ENCODE measurements around the gene USP38.
"Not testable (repeated sequence)": the region's sequence is repeated elsewhere in the genome, so short reads cannot be mapped to it uniquely, and the experiment has no call there.

USP38 gene

GRCh38 chr4:143184503-143185252 lies at the start of gene USP38:
USP38 (plus strand) TSS chr4:143184917; CDS start chr4:143185451, 534 bp downstream.
- DNase-seq (ENCODE audit: low read depth), result peak; percentile 76

GRCh38 chr4:143135358-143135757 lies 49.4 kb upstream of the USP38 start:
- DNase-seq (ENCODE audit: low read depth), result no peak

GRCh38 chr4:143140696-143141095 lies 44.0 kb upstream of the USP38 start:
- DNase-seq (ENCODE audit: low read depth), result no peak

GRCh38 chr4:143148521-143148920 lies 36.2 kb upstream of the USP38 start:
- no peak for DNase-seq (ENCODE audit: low read depth)

GRCh38 chr4:143156853-143157252 lies 27.9 kb upstream of the USP38 start:
- DNase-seq (ENCODE audit: low read depth), result no peak

- no peak for DNase-seq (ENCODE audit: low read depth)
Measured at GRCh38 chr4:143163614-143164013, 21.1 kb upstream of the USP38 start.

- not testable (repeated sequence) for DNase-seq (ENCODE audit: low read depth)
Measured at GRCh38 chr4:143166722-143167121, 18.0 kb upstream of the USP38 start.

GRCh38 chr4:143178923-143179322 lies 5.8 kb upstream of the USP38 start:
- DNase-seq (ENCODE audit: low read depth), result no peak

GRCh38 chr4:143183513-143184216 lies 1.1 kb upstream of the USP38 start:
- DNase-seq (ENCODE audit: low read depth), result no peak

GRCh38 chr4:143184217-143184502 lies 557 bp upstream of the USP38 start:
- DNase-seq (ENCODE audit: low read depth), result no peak

GRCh38 chr4:143185253-143186107 lies 763 bp downstream of the USP38 start:
- peak; percentile 7 for DNase-seq (ENCODE audit: low read depth)

- DNase-seq (ENCODE audit: low read depth), result no peak
Measured at GRCh38 chr4:143186212-143186611, 1.5 kb downstream of the USP38 start.

- DNase-seq (ENCODE audit: low read depth), result no peak
Measured at GRCh38 chr4:143186649-143187048, 1.9 kb downstream of the USP38 start.

- DNase-seq (ENCODE audit: low read depth), result no peak
Measured at GRCh38 chr4:143188136-143189088, 3.7 kb downstream of the USP38 start.

- no peak for DNase-seq (ENCODE audit: low read depth)
Measured at GRCh38 chr4:143189528-143189927, 4.8 kb downstream of the USP38 start.

GRCh38 chr4:143195581-143195980 lies 10.9 kb downstream of the USP38 start:
- DNase-seq (ENCODE audit: low read depth), result no peak

GRCh38 chr4:143196323-143196722 lies 11.6 kb downstream of the USP38 start:
- no peak for DNase-seq (ENCODE audit: low read depth)

- DNase-seq (ENCODE audit: low read depth), result no peak
Measured at GRCh38 chr4:143199503-143199902, 14.8 kb downstream of the USP38 start.

- DNase-seq (ENCODE audit: low read depth), result no peak
Measured at GRCh38 chr4:143202824-143203223, 18.1 kb downstream of the USP38 start.

GRCh38 chr4:143203577-143203976 lies 18.9 kb downstream of the USP38 start:
- no peak for DNase-seq (ENCODE audit: low read depth)

GRCh38 chr4:143207555-143207954 lies 22.8 kb downstream of the USP38 start:
- no peak for DNase-seq (ENCODE audit: low read depth)

- no peak for DNase-seq (ENCODE audit: low read depth)
Measured at GRCh38 chr4:143212566-143212965, 27.8 kb downstream of the USP38 start.
